Activated CD4-positive, alpha-beta T cell treated with anti-CD3 and anti-CD28 coated beads for 48 hours (primary cell): ENCODE results near the gene ASPSCR1.
"Not testable (repeated sequence)": the region's sequence is repeated elsewhere in the genome, so short reads cannot be mapped to it uniquely, and the experiment has no call there.

Experiments
- DNase-seq: peaks from one replicate; pipeline ENCODE4 v3.0.0-alpha.2; 2020

The ASPSCR1 gene

GRCh38 chr17:81960130-81960958 is 17.1 kb upstream of the ASPSCR1 start:
- no peak for DNase-seq

GRCh38 chr17:81961087-81961511 is 16.3 kb upstream of the ASPSCR1 start, which contains the start of gene NOTUM:
TSS of gene NOTUM (minus strand) at chr17:81961187. CDS start at chr17:81960909, 278 bp downstream.
- no peak for DNase-seq

- DNase-seq: no peak
Observed at GRCh38 chr17:81961521-81962498, 15.6 kb upstream of the ASPSCR1 start.

DNA sequence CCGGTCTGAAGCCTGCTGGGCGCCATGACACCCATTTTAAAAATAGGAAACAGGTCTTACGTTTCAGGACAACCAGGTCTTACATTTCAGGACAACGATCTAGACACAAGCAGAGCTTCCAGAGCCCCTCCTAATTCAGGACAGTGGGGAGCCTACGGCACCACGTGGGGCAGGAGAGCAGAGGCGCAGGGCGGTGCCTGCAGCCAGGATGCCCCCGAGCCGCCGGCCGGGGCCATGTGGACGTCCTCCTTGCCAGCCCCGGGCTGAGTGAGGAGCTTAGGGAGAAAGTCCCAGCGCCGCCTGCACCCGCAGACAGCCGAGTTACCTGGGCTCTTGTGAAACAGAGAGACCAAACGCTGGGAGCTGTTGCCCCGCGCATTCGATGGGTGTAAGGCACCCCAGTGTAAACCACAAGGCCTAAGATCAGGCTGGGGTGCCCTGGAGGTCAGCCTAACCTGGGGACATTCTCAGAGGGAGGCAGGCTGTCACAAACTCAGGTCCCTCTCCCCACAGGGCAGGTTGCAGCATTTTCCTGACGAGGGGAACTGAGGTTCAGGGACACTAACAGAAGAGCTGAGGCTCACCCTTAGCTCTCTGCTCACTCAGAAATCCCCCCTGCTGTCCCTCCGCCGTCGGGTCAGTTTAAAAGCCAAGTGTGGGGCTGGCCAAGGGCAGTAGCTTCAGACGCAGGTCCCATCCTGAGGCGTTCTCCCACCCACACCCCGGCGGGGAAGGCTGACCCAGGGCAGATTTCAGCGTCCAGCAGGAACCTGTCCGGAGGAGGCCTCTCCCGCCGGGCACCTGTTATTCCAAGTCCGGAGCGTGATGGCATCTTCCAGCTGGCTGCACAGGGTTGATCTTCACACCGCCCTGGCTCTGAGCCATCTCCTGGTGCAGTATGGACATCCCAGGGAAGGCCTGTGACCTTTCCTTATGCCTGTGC is 14.7 kb upstream of the ASPSCR1 start:
- DNase-seq: no peak

GRCh38 chr17:81964081-81964849 is 13.2 kb upstream of the ASPSCR1 start:
- DNase-seq: no peak

- no peak for DNase-seq
Observed at GRCh38 chr17:81966343-81967243, 10.8 kb upstream of the ASPSCR1 start.

GRCh38 chr17:81967244-81967532 is 10.2 kb upstream of the ASPSCR1 start:
- DNase-seq: no peak

GRCh38 chr17:81967533-81968395 is 9.7 kb upstream of the ASPSCR1 start:
- DNase-seq: peak; percentile 94

DNA sequence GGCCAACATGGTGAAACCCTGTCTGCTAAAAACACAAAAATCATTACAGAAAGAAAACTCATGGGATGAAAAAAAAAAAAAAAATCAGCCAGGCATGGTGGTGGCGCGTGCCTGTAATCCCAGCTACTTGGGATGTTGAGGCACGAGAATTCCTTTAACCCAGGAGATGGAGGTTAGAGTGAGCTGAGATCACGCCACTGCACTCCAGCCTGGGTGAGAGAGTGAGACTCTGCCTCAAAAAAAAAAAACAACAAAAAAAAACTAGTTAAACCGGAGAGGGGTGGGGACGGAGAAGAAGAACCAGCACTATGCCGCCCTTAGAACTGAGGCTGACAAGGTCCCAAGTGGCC is 9.1 kb upstream of the ASPSCR1 start:
- DNase-seq: no peak

DNA sequence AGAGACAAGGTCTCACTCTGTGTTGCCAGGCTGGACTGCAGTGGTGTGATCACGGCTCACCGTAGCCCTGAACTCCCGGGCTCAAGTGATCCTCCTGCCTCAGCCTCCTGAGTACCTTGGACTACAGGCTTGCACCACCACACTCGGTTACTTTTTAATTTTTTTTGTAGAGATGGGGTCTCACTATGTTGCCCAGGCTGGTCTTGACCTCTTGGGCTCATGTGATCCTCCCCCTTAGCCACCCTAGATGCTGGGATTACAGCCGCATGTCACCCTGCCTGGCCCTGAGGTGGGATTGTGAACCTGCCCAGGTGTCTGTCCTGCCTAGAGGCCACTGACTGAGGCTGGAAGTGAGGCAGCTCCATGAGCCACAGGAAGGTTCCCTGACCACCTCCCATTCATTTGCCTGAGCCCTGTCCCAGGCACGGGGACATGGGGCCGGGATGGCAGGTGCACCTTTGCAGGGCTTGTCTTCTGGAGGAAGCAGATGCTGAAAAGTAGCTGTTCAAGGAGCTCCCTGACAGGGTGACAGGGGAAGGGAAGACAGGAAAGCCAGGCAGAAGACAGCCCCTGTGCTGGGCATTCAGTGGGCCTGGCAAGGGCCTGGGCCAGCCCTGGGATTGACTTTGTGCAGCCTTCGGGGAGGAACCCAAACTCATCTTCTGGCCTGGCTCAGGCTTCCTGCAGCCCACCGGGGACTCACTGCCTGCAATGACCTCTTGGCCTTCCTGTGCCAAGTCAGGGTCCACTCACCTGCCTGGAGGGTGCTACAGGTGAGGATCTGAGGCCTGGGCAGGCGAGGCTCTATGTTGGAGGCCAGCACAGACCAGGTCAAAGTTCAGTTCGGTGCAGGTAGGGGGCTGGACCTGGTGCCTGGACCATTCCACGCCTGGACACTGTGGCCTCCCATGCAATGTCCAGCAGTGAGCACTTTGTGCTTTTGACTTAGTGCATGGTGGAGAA is 8.3 kb upstream of the ASPSCR1 start:
- DNase-seq: no peak

DNA sequence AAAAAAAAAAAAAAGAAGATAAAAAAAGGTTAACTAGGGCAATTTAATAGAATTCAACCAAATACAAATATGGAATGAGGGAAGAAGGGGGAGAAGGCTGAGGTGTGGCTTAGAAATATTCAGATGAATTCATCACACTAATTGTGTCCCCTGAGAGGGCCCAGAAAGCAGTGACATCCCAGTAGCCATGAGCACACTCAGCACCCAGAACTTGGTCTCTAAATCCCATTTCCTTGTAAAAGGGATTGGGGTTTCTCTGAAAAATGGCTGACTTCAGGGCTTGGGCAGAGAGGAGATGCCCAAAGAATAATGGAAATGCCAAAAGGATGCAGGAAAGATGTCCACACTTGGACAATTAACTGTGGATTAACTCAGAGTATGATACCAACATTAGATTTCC is 4.0 kb upstream of the ASPSCR1 start:
- DNase-seq: no peak

- DNase-seq: peak; percentile 68
Observed at GRCh38 chr17:81976332-81977210, 858 bp upstream of the ASPSCR1 start.

DNA sequence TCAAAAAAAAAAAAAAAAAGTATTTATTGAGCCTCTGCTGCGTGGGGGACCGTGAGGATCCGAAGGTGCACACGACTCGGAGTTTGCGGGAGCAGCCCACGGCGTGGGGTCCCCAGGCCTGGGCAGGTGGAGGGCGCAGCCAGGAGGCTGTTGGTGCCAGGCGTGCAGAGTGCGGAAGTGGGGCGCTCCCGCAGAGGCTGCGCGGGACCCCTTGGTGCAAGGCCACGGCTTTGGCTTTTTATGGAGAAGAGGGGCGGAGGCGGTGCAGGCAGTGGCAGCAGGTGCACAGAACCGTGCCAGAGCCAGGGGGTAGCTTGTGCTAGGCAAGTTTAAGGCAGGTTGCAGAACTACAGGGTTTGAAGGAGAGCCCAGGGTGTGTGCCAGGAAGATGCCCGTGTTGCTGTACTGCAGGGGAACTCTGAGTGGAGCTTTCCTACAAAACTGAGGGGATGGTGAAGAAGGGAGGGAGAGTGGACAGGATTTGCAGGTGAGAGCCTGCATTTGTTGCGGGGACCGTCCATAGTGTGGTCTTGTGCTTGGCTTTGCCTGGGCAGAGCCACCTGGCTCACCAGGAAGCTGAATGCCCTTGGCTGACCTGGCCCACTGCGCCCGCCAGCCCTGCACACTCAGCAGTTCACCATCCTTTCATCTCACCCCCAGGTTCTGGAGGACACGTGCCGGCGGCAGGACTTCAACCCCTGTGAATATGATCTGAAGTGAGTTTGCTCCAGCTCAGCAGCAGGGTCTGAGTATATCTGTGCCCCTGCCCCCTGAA is 1.3 kb downstream of the ASPSCR1 start:
- no peak for DNase-seq

- no peak for DNase-seq
Observed at GRCh38 chr17:81980122-81980521, 2.7 kb downstream of the ASPSCR1 start.

GRCh38 chr17:81980707-81981343 is 3.4 kb downstream of the ASPSCR1 start:
- DNase-seq: no peak

DNA sequence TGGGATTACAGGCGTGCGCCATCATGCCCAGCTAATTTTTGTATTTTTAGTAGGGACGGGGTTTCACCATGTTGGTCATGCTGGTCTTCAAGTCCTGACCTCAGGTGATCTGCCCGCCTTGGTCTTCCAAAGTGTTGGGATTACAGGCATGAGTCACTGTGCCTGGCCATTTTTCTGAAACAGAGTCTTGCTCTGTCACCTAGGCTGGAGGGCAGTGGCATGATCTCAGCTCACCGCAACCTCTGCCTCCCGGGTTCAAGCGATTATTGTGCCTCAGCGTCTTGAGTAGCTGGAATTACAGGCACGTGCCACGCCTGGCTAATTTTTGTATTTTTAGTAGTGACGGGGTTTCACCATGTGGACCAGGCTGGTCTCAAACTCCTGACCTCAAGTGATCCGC is 4.1 kb downstream of the ASPSCR1 start:
- DNase-seq: not testable (repeated sequence)
